OCI-LY7 (cell line): Measurements from ENCODE around the gene PBX1.

Experiments
- CTCF ChIP-seq: fragments of 200-600 bp; sonication (generic); conservative IDR thresholded peaks from 2 replicates; pipeline ENCODE4 v1.5.1; 2014; ENCODE audit warnings: mild to moderate bottlenecking, antibody characterized with exemption, low read length, moderate library complexity, mixed read lengths
- EZH2phosphoT487 ChIP-seq: fragments of 200-600 bp; sonication (generic); IDR thresholded peaks from 2 replicates; pipeline ENCODE4 v1.6.1; 2018; ENCODE audit warnings: low read depth, borderline replicate concordance, mild to moderate bottlenecking, mixed run types, antibody characterized with exemption, low read length, moderate library complexity, mixed read lengths

DNA sequence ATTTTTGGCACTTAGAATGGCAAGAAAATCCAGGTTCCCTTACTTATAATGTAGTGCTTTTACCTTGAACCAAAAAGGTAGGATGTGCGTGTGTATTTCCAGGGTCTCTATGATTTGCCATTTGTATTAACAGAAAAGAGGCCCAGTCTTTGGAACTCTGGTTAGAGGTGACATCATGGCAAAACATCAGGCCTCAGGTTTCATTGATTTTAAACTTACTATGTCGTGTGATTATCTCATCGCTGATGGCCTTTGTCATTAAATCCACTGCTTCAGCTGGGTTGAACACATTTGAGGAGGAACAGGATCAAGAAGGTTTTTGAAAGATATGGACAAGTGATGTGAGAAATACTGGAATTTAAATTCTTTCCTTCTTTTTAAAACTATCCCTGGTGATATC lies 95.2 kb downstream of the PBX1 start:
- TF ChIP-seq CTCF (no peak), EZH2phosphoT487 (no peak)
